DMS153 treated with DMSO at 0.1 percent for 48 hours (cell line): ENCODE results near the gene MYO18B.
"Not testable (repeated sequence)": the region's sequence is repeated elsewhere in the genome, so short reads cannot be mapped to it uniquely, and the experiment has no call there.

Experiments used
- DNase-seq: peaks from one replicate; lab custom pipeline; 2025; ENCODE audit not compliant: unreplicated experiment; lab: John Stamatoyannopoulos, UW

The MYO18B gene

DNA sequence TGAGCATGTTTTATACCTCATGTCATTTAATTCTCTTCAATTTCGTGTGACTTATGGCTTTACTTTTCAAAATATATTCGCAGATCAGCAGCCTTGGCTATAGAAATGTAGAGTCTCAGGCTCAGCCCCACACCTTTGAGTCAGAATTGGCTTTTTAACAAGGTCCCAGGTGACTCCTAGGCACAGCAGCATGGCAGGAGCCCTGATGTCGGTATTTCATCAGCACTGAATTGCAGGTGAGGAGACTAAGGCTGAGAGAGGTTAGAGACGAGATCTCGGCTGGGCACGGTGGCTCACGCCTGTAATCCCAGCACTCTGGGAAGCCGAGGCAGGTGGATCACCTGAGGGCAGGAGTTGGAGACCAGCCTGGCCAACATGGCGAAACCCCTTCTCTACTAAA lies 230.4 kb downstream of the MYO18B start:
- no peak for DNase-seq

- no peak for DNase-seq
These were observed 234.4 kb downstream of the MYO18B start for GRCh38 chr22:25976356-25976755.

DNA sequence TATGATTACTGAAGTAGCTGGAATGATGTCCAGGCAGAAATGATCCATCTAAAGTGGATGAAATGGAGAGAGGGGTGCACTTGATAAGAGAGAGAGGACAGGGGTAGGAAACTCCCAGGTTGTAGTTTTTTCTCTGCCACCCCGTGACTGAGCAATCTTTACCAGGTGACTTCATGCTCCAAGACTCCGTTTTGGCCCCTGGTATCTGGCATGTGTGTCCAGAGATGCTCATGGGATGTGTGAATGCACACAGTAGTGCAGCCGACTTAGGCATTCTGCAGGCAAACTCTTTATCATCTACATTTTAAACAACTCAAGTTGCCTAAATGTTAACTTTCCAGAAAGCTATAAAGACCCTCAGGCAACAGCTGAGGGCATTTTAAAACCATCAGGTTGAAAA lies 238.0 kb downstream of the MYO18B start:
- no peak for DNase-seq

GRCh38 chr22:25984911-25985310 lies 242.9 kb downstream of the MYO18B start:
- not testable (repeated sequence) for DNase-seq

GRCh38 chr22:25987948-25988347 lies 246.0 kb downstream of the MYO18B start:
- no peak for DNase-seq

- no peak for DNase-seq
These were observed 249.0 kb downstream of the MYO18B start for GRCh38 chr22:25990940-25991339.

DNA sequence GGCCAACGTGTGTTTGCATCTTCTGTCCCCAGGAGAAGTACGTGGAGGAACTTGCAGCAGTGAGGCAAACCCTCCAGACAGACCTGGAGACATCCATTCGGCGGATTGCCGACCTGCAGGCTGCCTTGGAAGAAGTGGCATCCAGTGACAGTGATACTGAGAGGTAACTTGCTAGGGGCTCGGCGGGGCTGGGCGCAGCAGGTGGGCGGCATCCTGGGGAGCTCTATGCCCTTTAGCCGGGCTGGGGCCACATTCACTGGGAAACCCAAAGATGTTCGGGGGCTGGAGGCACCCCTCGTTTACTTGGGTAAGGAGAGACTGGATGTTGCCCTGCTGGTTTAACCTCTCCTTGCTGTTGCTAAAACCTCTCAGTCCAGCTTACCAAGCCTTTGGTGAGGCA lies 250.3 kb downstream of the MYO18B start:
- no peak for DNase-seq

DNA sequence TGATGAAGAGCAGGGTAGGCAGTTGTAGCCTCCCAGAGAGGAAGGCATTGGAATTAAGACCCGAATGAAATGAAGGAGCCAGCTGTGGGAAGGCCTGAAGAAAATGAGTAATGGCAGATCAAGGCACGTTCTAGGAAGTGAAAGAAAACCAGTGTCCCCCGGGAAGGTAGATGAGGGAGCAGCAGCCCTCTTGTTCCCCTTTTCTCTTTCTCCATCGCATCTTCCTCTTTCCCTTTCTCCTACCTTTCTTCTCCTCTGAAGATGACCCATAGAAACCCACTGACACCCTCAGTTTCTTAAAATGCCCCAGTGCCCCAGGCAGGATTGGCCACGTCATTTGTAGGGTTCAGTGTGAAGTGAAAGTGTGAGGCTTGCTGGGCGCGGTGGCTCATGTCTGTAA lies 254.7 kb downstream of the MYO18B start:
- no peak for DNase-seq

- DNase-seq, result no peak
These were observed 256.1 kb downstream of the MYO18B start for GRCh38 chr22:25997886-25998775.

DNA sequence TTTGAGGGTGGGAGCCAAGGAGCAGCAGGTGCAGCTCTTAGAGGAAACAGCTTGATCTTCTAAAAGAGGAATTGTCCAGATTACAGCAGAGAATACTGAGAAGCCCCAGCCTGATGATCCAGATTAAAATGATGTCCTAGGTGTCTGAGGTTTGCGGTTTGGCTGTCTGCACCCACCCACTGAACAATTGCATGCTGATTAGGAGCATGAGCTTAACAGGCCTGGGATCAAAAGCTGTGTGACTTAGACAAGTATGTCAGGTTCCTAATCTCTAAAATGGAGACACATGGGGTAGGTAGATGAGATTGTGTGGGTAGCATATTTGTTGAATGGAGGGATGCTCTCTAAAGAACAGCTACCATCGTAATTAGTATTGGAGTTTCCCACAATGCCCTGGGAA lies 260.5 kb downstream of the MYO18B start:
- DNase-seq, result no peak

GRCh38 chr22:26004477-26004876 lies 262.5 kb downstream of the MYO18B start:
- DNase-seq, result no peak

DNA sequence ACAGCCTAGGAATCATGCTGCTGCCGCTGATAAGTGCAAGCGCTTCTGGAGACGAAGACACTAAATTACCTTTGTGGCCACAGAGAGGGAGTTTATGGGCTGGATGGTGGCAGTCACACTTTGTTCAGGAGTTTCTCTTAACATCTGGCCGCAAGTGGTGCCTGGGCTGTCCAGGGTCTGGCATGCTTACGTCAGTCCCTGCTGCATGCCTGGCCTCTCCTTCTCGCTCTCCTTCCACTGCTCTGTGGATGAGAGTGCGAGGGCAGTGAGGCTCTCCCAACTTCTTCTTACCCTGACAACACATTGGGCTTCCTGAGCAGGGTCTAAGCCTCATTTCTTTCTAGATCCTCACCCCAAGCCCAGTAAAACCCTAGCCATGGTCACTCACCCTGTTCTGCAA lies 266.6 kb downstream of the MYO18B start:
- DNase-seq, result no peak

- DNase-seq, result no peak
These were observed 274.9 kb downstream of the MYO18B start for GRCh38 chr22:26016916-26017315.

DNA sequence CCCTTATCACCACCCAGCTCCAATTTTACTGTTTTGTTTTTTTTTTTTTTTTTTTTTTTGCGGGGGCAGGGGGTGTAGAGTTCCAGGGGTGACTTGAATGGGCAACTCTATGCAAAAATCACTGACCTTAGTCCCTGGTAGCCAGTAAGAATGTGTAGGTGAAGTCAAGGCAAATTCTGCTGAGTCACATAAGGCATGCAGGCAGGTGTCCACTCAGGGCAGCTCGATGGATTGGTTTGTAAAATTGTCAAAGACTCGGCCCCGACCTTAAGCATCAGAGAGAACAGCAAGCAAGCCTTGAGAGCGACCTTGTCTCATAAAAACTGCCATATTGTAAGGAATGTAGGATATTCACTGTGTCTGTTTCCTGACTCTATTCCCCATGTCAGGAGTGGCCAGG lies 275.9 kb downstream of the MYO18B start:
- no peak for DNase-seq

- DNase-seq, result no peak
These were observed 277.6 kb downstream of the MYO18B start for GRCh38 chr22:26019596-26019995.

DNA sequence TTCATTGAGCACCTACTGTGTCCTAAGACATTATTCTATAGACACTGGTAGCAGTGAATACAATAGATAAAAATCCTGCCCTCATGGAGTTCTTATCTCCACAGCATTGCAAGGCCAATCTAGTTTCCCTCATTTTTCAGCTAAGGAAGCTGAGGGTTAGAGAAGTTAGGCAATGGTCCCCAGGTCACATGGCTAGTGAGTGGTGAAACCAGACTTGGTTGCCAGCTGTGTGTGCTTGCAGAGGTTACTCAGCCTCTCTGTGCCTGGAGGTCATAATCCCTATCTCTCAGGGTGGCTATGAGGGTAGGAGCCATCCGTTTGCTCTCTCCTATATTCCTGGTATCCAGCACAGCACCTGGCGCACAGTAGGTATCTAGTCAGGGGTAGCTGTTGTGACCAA lies 279.5 kb downstream of the MYO18B start:
- no peak for DNase-seq

- no peak for DNase-seq
These were observed 281.3 kb downstream of the MYO18B start for GRCh38 chr22:26023104-26023775.

GRCh38 chr22:26025626-26026025 lies 283.6 kb downstream of the MYO18B start:
- DNase-seq, result no peak

DNA sequence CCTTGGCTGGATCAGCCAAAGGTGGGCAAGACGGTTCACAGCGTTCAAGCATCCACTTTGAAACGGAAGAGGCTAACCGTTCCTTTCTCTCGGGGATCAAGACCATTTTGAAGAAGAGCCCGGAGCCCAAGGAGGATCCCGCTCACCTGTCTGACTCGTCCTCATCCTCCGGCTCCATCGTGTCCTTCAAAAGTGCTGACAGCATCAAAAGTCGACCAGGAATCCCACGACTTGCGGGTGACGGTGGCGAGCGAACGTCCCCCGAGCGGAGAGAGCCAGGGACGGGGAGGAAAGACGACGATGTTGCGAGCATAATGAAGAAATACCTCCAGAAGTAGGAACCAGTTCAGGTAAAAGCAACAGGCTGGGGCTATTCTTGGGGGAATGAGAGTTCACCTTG lies 285.4 kb downstream of the MYO18B start:
- DNase-seq, result no peak

- no peak for DNase-seq
These were observed 289.7 kb downstream of the MYO18B start for GRCh38 chr22:26031641-26032040.

DNA sequence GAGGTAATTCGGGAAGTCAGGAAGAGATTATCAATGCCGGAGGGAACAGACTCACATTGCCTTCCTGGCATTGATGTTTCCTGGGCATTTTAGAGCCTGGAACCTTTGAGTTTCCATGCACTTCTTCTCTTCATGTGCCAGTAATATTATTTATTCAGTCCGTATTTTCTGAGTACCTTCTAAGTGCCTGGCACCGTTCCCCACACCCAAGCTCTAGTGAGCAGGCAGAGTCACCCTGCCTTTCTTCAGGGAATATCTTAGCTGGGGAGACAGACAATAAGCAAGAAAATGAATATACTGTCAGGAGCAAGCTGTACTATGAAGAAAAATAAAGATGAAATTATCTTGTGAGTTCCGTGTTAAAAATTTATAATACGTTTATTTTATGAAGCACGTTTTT lies 291.1 kb downstream of the MYO18B start:
- DNase-seq, result no peak

GRCh38 chr22:26033586-26033985 lies 291.6 kb downstream of the MYO18B start:
- DNase-seq, result no peak
